ENCODE measurements around the gene PRB4. TPM values are rescaled to one million over a fixed set of nuclear protein-coding genes. Genes with fewer than 3 reads are reported as not detected.
"Not testable (repeated sequence)": the region's sequence is repeated elsewhere in the genome, so short reads cannot be mapped to it uniquely, and the experiment has no call there.

Gene PRB4
- total RNA-seq, 1 experiment from 2014 or later, result not detected

DNA sequence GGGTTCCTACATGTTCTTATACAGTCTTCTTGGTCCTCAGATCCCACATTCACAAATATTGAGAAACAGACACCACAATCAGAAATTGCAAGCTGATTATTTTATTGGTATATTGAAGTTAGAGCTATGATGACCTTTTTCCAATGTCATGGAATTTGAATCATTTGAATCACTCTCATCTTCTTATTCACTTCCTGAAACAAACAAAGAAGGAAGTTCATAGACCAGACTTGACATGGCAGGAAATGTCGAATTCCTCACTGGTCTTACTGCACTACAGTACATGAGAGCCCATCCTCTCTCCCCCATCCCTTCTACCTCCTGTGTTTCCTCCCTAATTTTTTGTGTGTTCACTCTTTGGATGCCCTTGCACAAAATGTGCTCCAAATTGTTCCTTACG lies 41.5 kb upstream of the PRB4 start:
- ATAC-seq; POLR2A ChIA-PET; H4K20me1 ChIP-seq (ENCODE audit: insufficient read depth); H3K4me2 ChIP-seq (ENCODE audit: low read length); H2AFZ ChIP-seq (ENCODE audit: low read depth, low read length, poor library complexity, severe bottlenecking); H3K4me3 ChIP-seq (replicated peaks in 1 of 2; ENCODE audit: low read depth in 1 of 2, low read length in 2 of 2); H3K27ac ChIP-seq (ENCODE audit: low read depth, low read length); H3K79me2 ChIP-seq (ENCODE audit: insufficient read depth, low read length); H3K9me2 ChIP-seq (ENCODE audit: insufficient read depth); DNase-seq (ENCODE audit: low read depth, low spot score); H3K4me1 ChIP-seq (ENCODE audit: control insufficient read depth in 1 of 2, insufficient read depth in 2 of 2, low read length in 2 of 2); H3K9me3 ChIP-seq (ENCODE audit: control insufficient read depth in 1 of 2, insufficient read depth in 1 of 2, low read depth in 1 of 2, low read length in 2 of 2); intact Hi-C loops (cut with micrococcal nuclease); H3K36me3 ChIP-seq (ENCODE audit: control insufficient read depth in 1 of 2, insufficient read depth in 2 of 2, low read length in 2 of 2); BruUV-seq (replicated peaks); RAD21 ChIA-PET (ENCODE audit: low non-redundant PET in 1 of 2, low total read pairs in 2 of 2, uncharacterized antibody in 2 of 2, unreplicated experiment in 2 of 2); H3K9ac ChIP-seq (ENCODE audit: low read length); CTCF ChIA-PET: not testable (repeated sequence)
- H3K27me3 ChIP-seq (ENCODE audit: insufficient read depth, low read length), result peaks cover 37% of the 10 kb centered on the region

DNA sequence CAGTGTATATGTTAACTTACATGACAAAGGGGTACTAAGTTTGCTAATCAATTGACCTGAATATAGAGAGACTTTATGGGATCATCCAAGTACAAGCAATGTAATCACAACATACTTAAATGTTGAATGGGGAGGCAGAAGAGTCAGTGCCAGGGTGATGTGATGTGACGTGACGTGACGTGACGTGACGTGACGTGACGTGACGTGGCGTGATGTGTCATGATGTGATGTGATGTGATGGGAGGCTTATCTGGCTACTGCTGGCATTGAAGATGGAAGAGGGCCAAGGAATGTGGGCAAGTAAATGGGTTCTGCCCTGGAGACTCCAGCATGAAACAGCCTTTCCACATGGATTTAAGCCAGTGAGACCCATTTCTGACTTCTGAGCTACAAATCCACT lies 38.2 kb upstream of the PRB4 start:
- H3K27ac ChIP-seq (ENCODE audit: low read depth, low read length), result no peak overlapping the region
- no TSS peak for BruUV-seq (replicated peaks)
- ATAC-seq (no peak), DNase-seq (ENCODE audit: low read depth, low spot score) (no peak)
- peaks cover 47% of the 10 kb centered on the region for H3K27me3 ChIP-seq (ENCODE audit: insufficient read depth, low read length)
- POLR2A ChIA-PET, result no interaction called here
- no peak overlapping the region for H3K9ac ChIP-seq (ENCODE audit: low read length)
- H3K36me3 ChIP-seq (ENCODE audit: control insufficient read depth in 1 of 2, insufficient read depth in 2 of 2, low read length in 2 of 2), result no peaks in the 10 kb centered on the region
- H3K4me2 ChIP-seq (ENCODE audit: low read length), result no peak overlapping the region
- no peak overlapping the region for H3K4me3 ChIP-seq (replicated peaks in 1 of 2; ENCODE audit: low read depth in 1 of 2, low read length in 2 of 2)
- intact Hi-C loops (cut with micrococcal nuclease), result no loop called here
- H3K79me2 ChIP-seq (ENCODE audit: insufficient read depth, low read length), result no peaks in the 10 kb centered on the region
- no peaks in the 10 kb centered on the region for H3K9me2 ChIP-seq (ENCODE audit: insufficient read depth)
- H3K4me1 ChIP-seq (ENCODE audit: control insufficient read depth in 1 of 2, insufficient read depth in 2 of 2, low read length in 2 of 2), result no peaks in the 10 kb centered on the region
- RAD21 ChIA-PET (ENCODE audit: low non-redundant PET in 1 of 2, low total read pairs in 2 of 2, uncharacterized antibody in 2 of 2, unreplicated experiment in 2 of 2), result no interaction called here
- CTCF ChIA-PET, result no interaction called here
- no peaks in the 10 kb centered on the region for H4K20me1 ChIP-seq (ENCODE audit: insufficient read depth)
- no peaks in the 10 kb centered on the region for H3K9me3 ChIP-seq (ENCODE audit: control insufficient read depth in 1 of 2, insufficient read depth in 1 of 2, low read depth in 1 of 2, low read length in 2 of 2)
- H2AFZ ChIP-seq (ENCODE audit: low read depth, low read length, poor library complexity, severe bottlenecking), result no peak overlapping the region
- TF ChIP-seq, protein P1, sequence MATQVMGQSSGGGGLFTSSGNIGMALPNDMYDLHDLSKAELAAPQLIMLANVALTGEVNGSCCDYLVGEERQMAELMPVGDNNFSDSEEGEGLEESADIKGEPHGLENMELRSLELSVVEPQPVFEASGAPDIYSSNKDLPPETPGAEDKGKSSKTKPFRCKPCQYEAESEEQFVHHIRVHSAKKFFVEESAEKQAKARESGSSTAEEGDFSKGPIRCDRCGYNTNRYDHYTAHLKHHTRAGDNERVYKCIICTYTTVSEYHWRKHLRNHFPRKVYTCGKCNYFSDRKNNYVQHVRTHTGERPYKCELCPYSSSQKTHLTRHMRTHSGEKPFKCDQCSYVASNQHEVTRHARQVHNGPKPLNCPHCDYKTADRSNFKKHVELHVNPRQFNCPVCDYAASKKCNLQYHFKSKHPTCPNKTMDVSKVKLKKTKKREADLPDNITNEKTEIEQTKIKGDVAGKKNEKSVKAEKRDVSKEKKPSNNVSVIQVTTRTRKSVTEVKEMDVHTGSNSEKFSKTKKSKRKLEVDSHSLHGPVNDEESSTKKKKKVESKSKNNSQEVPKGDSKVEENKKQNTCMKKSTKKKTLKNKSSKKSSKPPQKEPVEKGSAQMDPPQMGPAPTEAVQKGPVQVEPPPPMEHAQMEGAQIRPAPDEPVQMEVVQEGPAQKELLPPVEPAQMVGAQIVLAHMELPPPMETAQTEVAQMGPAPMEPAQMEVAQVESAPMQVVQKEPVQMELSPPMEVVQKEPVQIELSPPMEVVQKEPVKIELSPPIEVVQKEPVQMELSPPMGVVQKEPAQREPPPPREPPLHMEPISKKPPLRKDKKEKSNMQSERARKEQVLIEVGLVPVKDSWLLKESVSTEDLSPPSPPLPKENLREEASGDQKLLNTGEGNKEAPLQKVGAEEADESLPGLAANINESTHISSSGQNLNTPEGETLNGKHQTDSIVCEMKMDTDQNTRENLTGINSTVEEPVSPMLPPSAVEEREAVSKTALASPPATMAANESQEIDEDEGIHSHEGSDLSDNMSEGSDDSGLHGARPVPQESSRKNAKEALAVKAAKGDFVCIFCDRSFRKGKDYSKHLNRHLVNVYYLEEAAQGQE (IDR thresholded peaks at IDR 0.05; ENCODE audit: low read depth), result no peak
- TF ChIP-seq ZFX (IDR thresholded peaks at IDR 0.05), result no peak
- no peak for TF ChIP-seq YY1 (IDR thresholded peaks at IDR 0.05; ENCODE audit: extremely low read depth, insufficient replicate concordance, low read depth, low read length)
- no peak for TF ChIP-seq TCF7L2 (IDR thresholded peaks at IDR 0.05; ENCODE audit: borderline replicate concordance, extremely low read depth, insufficient read depth, insufficient read length)
- TF ChIP-seq ZNF274 (IDR thresholded peaks at IDR 0.05; ENCODE audit: low read depth, low read length), result no peak
- TF ChIP-seq POLR2AphosphoS5 (IDR thresholded peaks at IDR 0.05; ENCODE audit: low read depth, low read length), result no peak
- no peak for TF ChIP-seq RAD21 (IDR thresholded peaks at IDR 0.05; ENCODE audit: low read depth)
- no peak for TF ChIP-seq SIN3A (IDR thresholded peaks at IDR 0.05; ENCODE audit: low read depth)
- TF ChIP-seq, protein P2, sequence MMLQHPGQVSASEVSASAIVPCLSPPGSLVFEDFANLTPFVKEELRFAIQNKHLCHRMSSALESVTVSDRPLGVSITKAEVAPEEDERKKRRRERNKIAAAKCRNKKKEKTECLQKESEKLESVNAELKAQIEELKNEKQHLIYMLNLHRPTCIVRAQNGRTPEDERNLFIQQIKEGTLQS (IDR thresholded peaks at IDR 0.05), result no peak
- TF ChIP-seq EZH2 (IDR thresholded peaks at IDR 0.05), result no peak
- TF ChIP-seq, protein P3, sequence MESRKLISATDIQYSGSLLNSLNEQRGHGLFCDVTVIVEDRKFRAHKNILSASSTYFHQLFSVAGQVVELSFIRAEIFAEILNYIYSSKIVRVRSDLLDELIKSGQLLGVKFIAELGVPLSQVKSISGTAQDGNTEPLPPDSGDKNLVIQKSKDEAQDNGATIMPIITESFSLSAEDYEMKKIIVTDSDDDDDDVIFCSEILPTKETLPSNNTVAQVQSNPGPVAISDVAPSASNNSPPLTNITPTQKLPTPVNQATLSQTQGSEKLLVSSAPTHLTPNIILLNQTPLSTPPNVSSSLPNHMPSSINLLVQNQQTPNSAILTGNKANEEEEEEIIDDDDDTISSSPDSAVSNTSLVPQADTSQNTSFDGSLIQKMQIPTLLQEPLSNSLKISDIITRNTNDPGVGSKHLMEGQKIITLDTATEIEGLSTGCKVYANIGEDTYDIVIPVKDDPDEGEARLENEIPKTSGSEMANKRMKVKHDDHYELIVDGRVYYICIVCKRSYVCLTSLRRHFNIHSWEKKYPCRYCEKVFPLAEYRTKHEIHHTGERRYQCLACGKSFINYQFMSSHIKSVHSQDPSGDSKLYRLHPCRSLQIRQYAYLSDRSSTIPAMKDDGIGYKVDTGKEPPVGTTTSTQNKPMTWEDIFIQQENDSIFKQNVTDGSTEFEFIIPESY (IDR thresholded peaks at IDR 0.05; ENCODE audit: extremely low read depth, insufficient replicate concordance, low read length), result no peak
- TF ChIP-seq ELF1 (IDR thresholded peaks at IDR 0.05; ENCODE audit: borderline replicate concordance, low read depth), result no peak

All from HCT116 (cell line).